Endothelial cell (in vitro differentiated cells): ENCODE results near the gene CCDC141. TPM values are rescaled to one million over a fixed set of nuclear protein-coding genes. Genes with fewer than 3 reads are reported as not detected.

Experiments
- DNase-seq: peaks from one replicate; pipeline ENCODE4 v3.0.0; 2021; ENCODE audit warnings: low spot score
- H3K27ac Mint-ChIP-seq: one replicate; pipeline ENCODE4 v1.8.0; 2021; ENCODE audit warnings: mixed read lengths, inconsistent platforms; ENCODE audit not compliant: unreplicated experiment
- H3K27me3 Mint-ChIP-seq: one replicate; pipeline ENCODE4 v1.8.0; 2021; ENCODE audit warnings: mild to moderate bottlenecking, moderate library complexity, mixed read lengths, inconsistent platforms; ENCODE audit not compliant: unreplicated experiment
- H3K36me3 Mint-ChIP-seq: one replicate; pipeline ENCODE4 v1.8.0; 2021; ENCODE audit warnings: mild to moderate bottlenecking, low read depth, mixed read lengths, inconsistent platforms; ENCODE audit not compliant: unreplicated experiment
- H3K4me1 Mint-ChIP-seq: one replicate; pipeline ENCODE4 v1.8.0; 2021; ENCODE audit warnings: mild to moderate bottlenecking, mixed read lengths, inconsistent platforms; ENCODE audit not compliant: unreplicated experiment
- H3K4me3 Mint-ChIP-seq: one replicate; pipeline ENCODE4 v1.8.0; 2021; ENCODE audit warnings: mild to moderate bottlenecking, mixed read lengths, inconsistent platforms; ENCODE audit not compliant: unreplicated experiment
- H3K9me3 Mint-ChIP-seq: one replicate; pipeline ENCODE4 v1.8.0; 2021; ENCODE audit warnings: mixed read lengths, inconsistent platforms; ENCODE audit not compliant: unreplicated experiment
- CTCF ChIP-seq: fragments of 200-600 bp; sonication (generic); IDR thresholded peaks from one replicate; pipeline ENCODE4 v1.5.0; 2021; ENCODE audit warnings: antibody characterized with exemption; ENCODE audit not compliant: unreplicated experiment
- total RNA-seq: library from RNA; stranded (reverse); fragmentation: NEBNext Ultra II Directional; extraction: Animal tissue kit (Norgen Biotek cat#: 25700); gene quantifications from one replicate; pipeline ENCODE4 v1.2.1, GENCODE V29; 2021; ENCODE audit not compliant: unreplicated experiment

The CCDC141 gene
- total RNA-seq, 1 donor from 2014 or later = 0.67 TPM

- Mint-ChIP-seq H3K9me3 (no peaks in the 10 kb centered on the region), H3K27ac (no peak overlapping the region), H3K27me3 (no peaks in the 10 kb centered on the region), H3K36me3 (no peaks in the 10 kb centered on the region), H3K4me1 (peaks cover 10% of the 10 kb centered on the region), H3K4me3 (no peak overlapping the region)
- DNase-seq = no peak
- TF ChIP-seq CTCF = no peak
These were observed 224.8 kb downstream of the CCDC141 start for GRCh38 chr2:178825183-178825582.

GRCh38 chr2:178824181-178824580, 225.8 kb downstream of the CCDC141 start:
- Mint-ChIP-seq H3K27ac (no peak overlapping the region), H3K9me3 (no peaks in the 10 kb centered on the region), H3K4me3 (no peak overlapping the region), H3K27me3 (no peaks in the 10 kb centered on the region), H3K36me3 (no peaks in the 10 kb centered on the region), H3K4me1 (peaks cover 6% of the 10 kb centered on the region)
- DNase-seq = no peak
- no peak for TF ChIP-seq CTCF

- no peak for DNase-seq
- Mint-ChIP-seq H3K4me3 (no peak overlapping the region), H3K9me3 (no peaks in the 10 kb centered on the region), H3K27ac (no peak overlapping the region), H3K27me3 (no peaks in the 10 kb centered on the region), H3K4me1 (peaks cover 3% of the 10 kb centered on the region), H3K36me3 (no peaks in the 10 kb centered on the region)
- TF ChIP-seq CTCF = no peak
These were observed 229.9 kb downstream of the CCDC141 start for GRCh38 chr2:178819992-178820391.

GRCh38 chr2:178819147-178819875, 230.6 kb downstream of the CCDC141 start:
- no peak for DNase-seq
- peaks cover 3% of the 10 kb centered on the region for H3K4me1 Mint-ChIP-seq
- no peak overlapping the region for H3K4me3 Mint-ChIP-seq
- H3K27ac Mint-ChIP-seq = no peak overlapping the region
- H3K27me3 Mint-ChIP-seq = peaks cover 3% of the 10 kb centered on the region
- H3K36me3 Mint-ChIP-seq = no peaks in the 10 kb centered on the region
- H3K9me3 Mint-ChIP-seq = no peaks in the 10 kb centered on the region
- no peak for TF ChIP-seq CTCF

- H3K4me1 Mint-ChIP-seq = no peaks in the 10 kb centered on the region
- no peak overlapping the region for H3K4me3 Mint-ChIP-seq
- H3K27me3 Mint-ChIP-seq = peaks cover 3% of the 10 kb centered on the region
- H3K9me3 Mint-ChIP-seq = no peaks in the 10 kb centered on the region
- no peak for DNase-seq
- H3K27ac Mint-ChIP-seq = no peak overlapping the region
- no peaks in the 10 kb centered on the region for H3K36me3 Mint-ChIP-seq
- no peak for TF ChIP-seq CTCF
These were observed 238.0 kb downstream of the CCDC141 start for GRCh38 chr2:178811901-178812300.
